ENCODE measurements around the gene DLAT.
"Not testable (repeated sequence)": the region's sequence is repeated elsewhere in the genome, so short reads cannot be mapped to it uniquely, and the experiment has no call there.

Gene DLAT

DNA sequence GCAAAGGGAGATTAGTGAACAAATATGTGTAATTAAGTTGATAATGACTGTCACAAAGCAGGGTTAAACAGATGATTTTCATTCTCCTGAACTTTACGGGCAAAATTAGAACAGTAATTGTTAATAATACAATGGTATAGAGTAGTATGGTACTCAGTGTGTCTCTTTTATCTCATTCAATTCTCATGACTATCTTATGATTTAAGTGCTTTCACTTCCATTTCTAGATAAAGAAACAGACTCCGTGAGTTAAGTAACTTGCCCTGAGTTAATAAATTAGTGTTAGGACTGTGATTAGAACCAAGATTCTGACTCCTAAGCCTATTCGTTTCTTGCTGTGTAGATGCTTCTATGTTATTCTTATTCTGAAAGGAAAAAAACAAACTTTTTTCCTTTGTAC, 26.6 kb downstream of the DLAT start:
- no peak for DNase-seq

- DNase-seq = no peak
Observed at GRCh38 chr11:112057170-112057569, 32.0 kb downstream of the DLAT start.

DNA sequence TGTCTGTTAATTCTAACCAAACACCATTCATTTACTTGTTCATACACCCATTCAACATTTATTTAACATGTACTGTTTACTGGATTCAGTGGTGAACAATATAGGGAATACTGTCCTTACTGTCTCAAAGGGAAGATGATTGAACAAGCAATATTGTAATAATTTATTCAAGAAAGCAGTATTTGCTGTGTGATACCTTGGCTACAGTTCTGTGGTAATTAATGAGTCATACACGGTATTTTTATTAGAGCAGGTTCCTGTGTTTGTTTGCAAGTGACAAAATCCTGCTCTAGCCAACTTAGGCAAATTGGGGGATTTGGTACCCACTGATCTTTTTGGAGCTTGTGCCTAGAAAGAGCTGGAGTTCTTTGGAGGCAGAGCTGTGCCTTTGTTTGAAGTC, 32.9 kb downstream of the DLAT start:
- no peak for DNase-seq

- no peak for DNase-seq
Observed at GRCh38 chr11:112062923-112063322, 37.7 kb downstream of the DLAT start.

- DNase-seq = peak; percentile 9 to 77
Observed at GRCh38 chr11:112073941-112074811, 49.0 kb downstream of the DLAT start, which contains the start of the genes NKAPD1 and PIH1D2. Gene NKAPD1, plus strand, starts transcription at chr11:112074299. Its CDS starts 1,276 bp downstream, at chr11:112075575. Gene PIH1D2, minus strand, starts transcription at chr11:112074017. Its CDS starts 843 bp downstream, at chr11:112073174.

DNA sequence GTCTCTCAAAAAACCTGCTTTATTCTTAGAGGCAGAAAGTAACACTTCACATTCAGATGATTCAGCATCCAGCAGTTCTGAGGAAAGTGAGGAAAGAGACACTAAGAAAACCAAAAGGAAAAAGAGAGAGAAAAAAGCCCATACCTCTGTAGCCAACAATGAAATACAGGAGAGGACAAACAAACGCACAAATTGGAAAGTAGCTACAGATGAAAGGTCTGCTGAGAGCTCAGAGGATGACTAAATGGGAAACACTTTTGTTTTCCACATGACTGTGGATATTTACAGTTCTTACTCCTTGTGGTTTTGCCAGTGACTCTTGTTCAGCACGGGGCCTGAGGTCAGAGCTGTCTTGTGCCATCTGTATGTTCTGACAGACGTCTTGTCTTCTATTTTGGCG, 57.5 kb downstream of the DLAT start:
- no peak for DNase-seq

GRCh38 chr11:112085822-112086421, 60.7 kb downstream of the DLAT start:
- DNase-seq = no peak

DNA sequence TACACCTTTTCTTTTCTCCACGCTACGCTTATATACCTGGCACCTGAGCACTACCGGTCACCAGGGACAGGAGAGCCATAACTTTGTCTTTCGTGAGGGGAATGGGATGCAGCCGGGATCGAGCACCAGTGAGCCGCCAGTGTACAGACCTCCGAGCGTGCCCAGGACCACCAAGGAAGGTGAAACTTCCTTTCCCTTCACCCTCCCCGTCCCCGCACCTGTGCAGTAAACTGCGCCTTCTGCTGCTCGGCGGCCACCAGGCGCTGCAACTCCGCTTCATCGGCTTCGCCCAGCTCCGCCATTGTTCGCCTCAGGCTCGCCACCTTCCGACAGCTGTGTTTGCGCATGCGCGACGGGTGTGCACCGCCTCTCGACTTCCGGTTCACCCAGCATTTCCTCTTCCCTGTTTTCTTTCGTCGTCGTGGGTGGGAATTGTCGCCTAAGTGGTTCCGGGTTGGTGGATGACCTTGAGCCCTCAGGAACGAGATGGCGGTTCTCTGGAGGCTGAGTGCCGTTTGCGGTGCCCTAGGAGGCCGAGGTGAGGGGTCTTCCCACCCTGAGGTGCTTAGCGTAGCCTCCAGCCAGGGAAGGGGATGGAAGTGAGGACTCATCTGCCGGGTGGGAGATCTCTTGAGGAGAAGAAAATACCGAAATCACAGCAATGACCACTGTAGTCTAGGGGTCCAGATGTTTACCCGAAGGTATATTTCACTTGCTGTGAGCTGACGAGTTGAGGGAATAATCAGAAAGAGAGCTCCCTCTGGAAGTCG, 61.4 kb downstream of the DLAT start, which contains the start of the genes SDHD and TIMM8B:
SDHD (plus strand) TSS at position 452 of the 770 bp plus-strand sequence; CDS start at position 487, 35 bp downstream.
TIMM8B (minus strand) TSS at position 335 of the 770 bp plus-strand sequence; CDS start at position 302, 33 bp downstream.
- DNase-seq = peak; percentile 64 to 85

- DNase-seq = no peak
Observed at GRCh38 chr11:112087212-112087611, 62.0 kb downstream of the DLAT start.

DNA sequence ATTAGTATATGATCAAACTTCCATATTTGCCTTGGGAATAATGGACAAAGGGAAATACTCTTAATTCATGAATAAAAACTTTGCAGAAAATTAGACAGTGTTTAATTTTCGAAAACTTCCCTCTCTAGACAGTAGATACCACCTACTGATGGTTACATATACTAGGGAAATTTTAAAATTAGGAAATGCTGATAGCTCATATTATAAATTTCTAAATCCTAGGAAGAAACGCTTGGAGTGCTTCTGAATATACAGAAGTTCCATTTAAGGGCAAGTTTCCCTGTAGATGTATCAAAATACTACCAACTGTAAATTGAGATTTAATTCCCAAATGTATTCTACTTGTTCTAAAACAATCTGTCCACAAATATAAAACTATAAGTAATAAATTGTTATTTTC, 70.1 kb downstream of the DLAT start:
- DNase-seq = not testable (repeated sequence)

DNA sequence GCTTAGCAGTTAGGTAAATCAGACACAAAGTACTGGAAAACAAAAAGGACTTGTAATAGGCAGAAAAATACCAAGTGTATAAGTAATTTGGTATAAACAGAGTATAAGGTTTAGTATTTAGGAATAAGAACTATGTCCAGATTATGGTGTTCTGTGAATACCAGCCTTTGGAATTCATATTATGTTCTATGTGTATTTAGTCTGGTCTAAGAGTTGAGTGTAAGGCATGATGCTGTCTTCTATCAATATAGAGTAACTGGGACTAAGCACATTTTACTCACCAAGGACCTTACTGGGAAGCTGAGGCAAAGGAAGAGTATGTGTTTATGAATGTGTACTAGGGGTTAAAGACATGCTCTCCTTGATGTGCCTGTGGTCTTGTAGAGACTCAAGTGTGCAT, 71.0 kb downstream of the DLAT start:
- DNase-seq = no peak

DNA sequence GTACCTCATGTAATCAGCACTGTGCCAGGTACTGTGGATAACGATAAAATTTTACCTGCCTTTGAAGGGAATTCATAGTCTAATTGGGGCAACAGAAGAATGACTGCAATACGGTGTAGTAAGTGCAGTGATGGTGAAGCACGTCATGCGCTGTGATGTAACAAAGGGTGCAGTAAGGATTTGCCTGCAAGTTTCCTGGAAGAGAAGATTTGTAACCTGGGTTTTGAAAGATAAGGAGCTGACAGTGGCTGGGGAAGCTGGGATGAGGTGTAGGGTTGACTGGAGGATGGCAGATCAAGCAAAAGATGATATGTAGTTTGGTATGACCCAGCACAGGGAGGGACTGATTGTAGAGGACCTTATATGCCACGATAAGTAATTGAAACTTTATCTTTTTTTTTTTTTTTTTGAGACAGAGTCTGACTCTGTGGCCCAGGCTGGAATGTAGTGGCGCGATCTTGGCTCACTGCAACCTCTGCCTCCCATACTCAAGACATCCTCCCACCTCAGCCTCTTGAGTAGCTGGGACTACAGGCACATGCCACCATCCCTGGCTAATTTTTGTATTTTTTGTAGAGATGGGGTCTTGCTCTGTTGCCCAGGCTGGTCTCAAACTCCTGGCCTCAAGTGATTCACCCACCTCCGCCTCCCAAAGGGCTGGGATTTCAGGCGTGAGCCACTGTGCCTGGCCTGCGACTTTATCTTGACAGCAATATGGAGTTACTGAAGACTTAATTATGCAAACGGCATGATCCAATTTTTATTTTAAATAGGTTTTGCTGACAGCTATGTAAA, 72.7 kb downstream of the DLAT start:
- DNase-seq = no peak

DNA sequence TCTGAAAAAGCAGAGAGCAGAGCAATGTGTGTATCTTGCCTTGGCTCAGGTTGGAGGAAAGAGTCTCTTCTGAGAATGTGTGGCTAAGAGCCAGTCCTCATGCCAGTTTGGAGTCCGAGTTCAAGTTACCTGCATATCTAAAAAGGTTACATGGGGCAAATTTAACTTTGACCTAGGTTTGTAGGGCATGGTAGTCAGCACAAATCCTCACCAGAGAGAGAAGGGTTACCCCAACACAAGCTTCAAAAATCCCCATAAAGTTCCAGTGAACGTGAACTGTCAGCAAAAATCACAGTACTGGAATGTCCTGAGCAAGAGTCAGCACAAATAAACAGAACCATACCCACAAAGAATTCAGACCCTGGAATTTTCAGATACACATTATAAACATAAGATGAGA, 75.3 kb downstream of the DLAT start:
- DNase-seq = no peak

DNA sequence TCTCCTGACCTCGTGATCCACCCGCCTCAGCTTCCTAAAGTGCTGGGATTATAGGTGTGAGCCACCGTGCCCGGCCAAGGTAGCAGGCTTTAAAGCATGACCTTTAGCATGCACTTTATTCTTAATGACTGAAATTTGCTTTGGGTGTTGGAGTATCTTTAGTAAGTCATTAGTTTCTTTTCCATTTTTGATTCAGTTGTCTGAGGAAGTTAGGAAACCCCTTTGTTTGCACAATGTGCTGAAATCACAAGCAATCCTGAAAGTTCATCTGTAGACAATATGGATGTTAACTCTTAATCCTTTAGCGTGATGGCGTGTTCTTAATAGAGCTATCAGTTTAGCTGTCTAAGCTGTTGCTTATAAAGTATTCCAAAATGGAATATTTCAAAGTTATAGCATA, 78.2 kb downstream of the DLAT start:
- DNase-seq = no peak

GRCh38 chr11:112106070-112106469, 80.9 kb downstream of the DLAT start:
- DNase-seq = no peak

Data from cerebellar nuclear complex (tissue), 1 donor.